Measurements from ENCODE around the gene NCOA1.

The NCOA1 gene

DNA sequence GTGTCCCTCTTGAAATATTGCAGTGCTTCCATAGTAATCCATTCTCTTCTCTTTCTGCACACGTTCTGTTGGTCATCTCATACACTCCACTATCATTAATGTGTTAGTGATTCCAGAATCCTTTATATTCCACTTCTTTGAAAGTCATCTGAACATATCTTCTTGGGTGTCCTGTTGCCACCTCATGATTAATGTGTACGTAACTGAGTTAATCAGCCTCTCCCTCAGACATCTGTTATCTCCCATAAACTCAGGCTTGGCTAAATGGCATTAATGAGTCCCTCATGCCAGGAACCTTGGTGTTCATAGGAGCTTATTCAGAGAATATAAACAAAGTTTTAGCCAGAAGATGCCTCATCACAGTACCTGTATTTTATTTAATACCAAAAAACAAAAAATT is 126.4 kb downstream of the NCOA1 start:
- TF ChIP-seq SUZ12 (IDR thresholded peaks at IDR 0.05; ENCODE audit: extremely low read depth, insufficient read depth, insufficient read length) (no peak), YY1 (IDR thresholded peaks at IDR 0.05; ENCODE audit: insufficient read depth, insufficient read length) (no peak), ZNF274 (IDR thresholded peaks at IDR 0.05; ENCODE audit: low read depth, low read length) (no peak)
- no peak for DNase-seq (ENCODE audit: low read depth, low spot score)
- Histone ChIP-seq H3K27me3 (ENCODE audit: insufficient read depth, insufficient read length) (no peaks in the 10 kb centered on the region), H3K4me3 (ENCODE audit: insufficient read length, low read depth) (no peak overlapping the region), H3K9me3 (ENCODE audit: insufficient read depth, low read length) (no peaks in the 10 kb centered on the region), H3K4me1 (ENCODE audit: insufficient read depth, insufficient read length) (peaks cover 5% of the 10 kb centered on the region), H3K36me3 (ENCODE audit: insufficient read depth, insufficient read length, low read length) (no peaks in the 10 kb centered on the region), H3K9ac (ENCODE audit: insufficient read length, low read depth) (no peak overlapping the region)

DNA sequence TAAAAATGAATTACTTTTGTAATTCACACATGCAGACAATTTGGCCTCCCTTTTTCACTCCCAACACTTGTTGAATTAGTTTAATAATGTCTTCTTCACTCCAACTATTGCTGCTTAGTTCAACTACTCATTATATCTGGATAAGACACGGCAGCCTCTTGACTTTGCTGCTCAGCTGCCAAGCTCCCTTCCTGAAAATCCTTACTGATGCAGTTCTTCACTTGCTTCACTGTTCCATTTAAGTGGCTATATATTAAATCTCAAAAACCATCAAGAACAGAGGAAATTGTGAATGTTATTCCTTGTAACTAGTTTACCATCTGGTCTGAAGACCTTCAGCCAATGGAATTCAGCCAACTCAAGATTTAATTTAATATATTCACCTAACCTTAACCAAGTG is 127.1 kb downstream of the NCOA1 start:
- Histone ChIP-seq H3K4me3 (ENCODE audit: insufficient read length, low read depth) (no peak overlapping the region), H3K4me1 (ENCODE audit: insufficient read depth, insufficient read length) (peaks cover 5% of the 10 kb centered on the region), H3K9me3 (ENCODE audit: insufficient read depth, low read length) (no peaks in the 10 kb centered on the region), H3K9ac (ENCODE audit: insufficient read length, low read depth) (no peak overlapping the region), H3K36me3 (ENCODE audit: insufficient read depth, insufficient read length, low read length) (no peaks in the 10 kb centered on the region), H3K27me3 (ENCODE audit: insufficient read depth, insufficient read length) (no peaks in the 10 kb centered on the region)
- no peak for TF ChIP-seq SUZ12 (IDR thresholded peaks at IDR 0.05; ENCODE audit: extremely low read depth, insufficient read depth, insufficient read length)
- no peak for TF ChIP-seq ZNF274 (IDR thresholded peaks at IDR 0.05; ENCODE audit: low read depth, low read length)
- no peak for TF ChIP-seq YY1 (IDR thresholded peaks at IDR 0.05; ENCODE audit: insufficient read depth, insufficient read length)
- no peak for DNase-seq (ENCODE audit: low read depth, low spot score)

DNA sequence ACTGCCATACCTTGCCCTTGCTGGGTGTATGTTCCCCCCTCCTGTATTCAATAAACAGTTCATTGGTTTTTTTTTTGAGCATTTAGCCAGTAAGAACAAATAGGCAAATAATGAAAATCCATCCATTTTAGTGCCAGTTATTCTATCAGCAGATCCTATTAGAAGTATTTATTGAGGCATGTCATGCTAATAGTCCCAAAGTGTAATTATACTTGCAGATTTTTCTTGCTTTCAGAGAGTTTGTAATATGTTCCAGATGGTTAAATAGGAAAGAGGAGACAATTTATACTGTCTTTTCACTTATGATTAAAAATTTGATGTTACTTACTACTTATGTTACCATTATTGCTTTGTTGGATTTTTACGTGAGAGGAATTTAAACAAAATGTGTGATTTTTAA is 127.6 kb downstream of the NCOA1 start:
- TF ChIP-seq ZNF274 (IDR thresholded peaks at IDR 0.05; ENCODE audit: low read depth, low read length) = no peak
- TF ChIP-seq YY1 (IDR thresholded peaks at IDR 0.05; ENCODE audit: insufficient read depth, insufficient read length) = no peak
- no peak for TF ChIP-seq SUZ12 (IDR thresholded peaks at IDR 0.05; ENCODE audit: extremely low read depth, insufficient read depth, insufficient read length)

DNA sequence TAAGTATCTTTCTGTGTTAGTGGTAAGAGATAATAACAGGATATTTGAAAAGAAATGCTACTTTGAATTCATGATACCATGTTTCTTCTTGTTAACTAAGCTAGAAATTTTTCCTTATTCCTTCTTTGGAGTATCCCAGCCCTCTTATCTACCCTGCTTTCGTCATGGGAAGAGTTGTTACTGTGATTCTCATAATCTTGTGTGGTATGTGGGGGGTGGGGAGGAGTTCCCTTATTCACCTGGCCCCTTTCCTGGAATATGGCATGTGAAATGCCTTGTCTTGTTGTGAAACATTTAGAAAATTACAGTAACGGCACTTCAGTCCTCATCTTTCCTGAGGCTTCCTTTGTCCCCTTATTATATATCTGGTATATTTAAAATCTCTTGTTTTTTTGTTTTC is 129.9 kb downstream of the NCOA1 start:
- H3K27me3 ChIP-seq (ENCODE audit: insufficient read depth, insufficient read length) = no peaks in the 10 kb centered on the region
- no peak overlapping the region for H3K4me3 ChIP-seq (ENCODE audit: insufficient read length, low read depth)
- no peak for TF ChIP-seq ZNF274 (IDR thresholded peaks at IDR 0.05; ENCODE audit: low read depth, low read length)
- TF ChIP-seq YY1 (IDR thresholded peaks at IDR 0.05; ENCODE audit: insufficient read depth, insufficient read length) = no peak
- no peak for TF ChIP-seq SUZ12 (IDR thresholded peaks at IDR 0.05; ENCODE audit: extremely low read depth, insufficient read depth, insufficient read length)
- no peaks in the 10 kb centered on the region for H3K4me1 ChIP-seq (ENCODE audit: insufficient read depth, insufficient read length)
- no peaks in the 10 kb centered on the region for H3K9me3 ChIP-seq (ENCODE audit: insufficient read depth, low read length)
- no peaks in the 10 kb centered on the region for H3K36me3 ChIP-seq (ENCODE audit: insufficient read depth, insufficient read length, low read length)
- no peak for DNase-seq (ENCODE audit: low read depth, low spot score)
- H3K9ac ChIP-seq (ENCODE audit: insufficient read length, low read depth) = no peak overlapping the region

More for the DNA sequence above, 127.6 kb downstream of the NCOA1 start:
- no peaks in the 10 kb centered on the region for H3K36me3 ChIP-seq (ENCODE audit: insufficient read depth, insufficient read length, low read length)
- no peaks in the 10 kb centered on the region for H3K9me3 ChIP-seq (ENCODE audit: insufficient read depth, low read length)
- no peak overlapping the region for H3K4me3 ChIP-seq (ENCODE audit: insufficient read length, low read depth)
- no peaks in the 10 kb centered on the region for H3K27me3 ChIP-seq (ENCODE audit: insufficient read depth, insufficient read length)
- no peak overlapping the region for H3K9ac ChIP-seq (ENCODE audit: insufficient read length, low read depth)
- DNase-seq (ENCODE audit: low read depth, low spot score) = no peak
- no peaks in the 10 kb centered on the region for H3K4me1 ChIP-seq (ENCODE audit: insufficient read depth, insufficient read length)

DNA sequence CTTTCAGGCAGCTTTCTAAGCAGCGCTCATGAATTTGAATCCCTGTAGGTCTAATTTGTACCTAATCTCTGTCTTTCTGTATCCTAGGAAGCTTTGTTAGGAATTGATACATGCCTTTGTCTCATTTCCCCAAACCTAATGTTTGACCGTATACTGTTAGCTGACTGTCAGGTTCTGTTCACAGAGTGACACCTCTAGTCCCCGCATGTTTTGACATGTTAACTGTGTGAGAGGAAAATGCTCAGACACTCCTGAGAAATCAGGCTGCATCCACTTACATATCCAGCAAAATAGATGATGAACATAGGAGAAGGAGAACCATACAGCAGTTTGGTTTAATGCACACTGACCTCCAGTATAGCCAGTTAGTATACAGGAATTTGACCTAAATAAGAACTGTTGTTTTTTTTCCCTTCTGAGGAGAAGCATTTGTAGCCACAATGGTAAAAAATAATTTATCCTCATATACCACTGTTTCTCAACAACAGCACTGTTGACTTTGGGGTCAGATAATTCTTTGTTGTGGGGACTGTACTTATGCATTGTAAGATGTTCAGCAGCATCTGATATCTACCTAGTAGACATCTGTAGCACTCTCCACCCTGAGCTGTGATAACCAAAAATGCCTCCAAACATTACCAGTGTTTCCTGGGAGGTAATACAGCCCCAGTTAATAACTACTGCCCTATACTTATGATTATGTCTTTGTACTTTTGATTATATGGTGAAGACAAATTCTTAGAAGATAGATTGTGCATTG is 130.9 kb downstream of the NCOA1 start:
- TF ChIP-seq SUZ12 (IDR thresholded peaks at IDR 0.05; ENCODE audit: extremely low read depth, insufficient read depth, insufficient read length) (no peak), ZNF274 (IDR thresholded peaks at IDR 0.05; ENCODE audit: low read depth, low read length) (no peak), YY1 (IDR thresholded peaks at IDR 0.05; ENCODE audit: insufficient read depth, insufficient read length) (no peak)
- no peaks in the 10 kb centered on the region for H3K9me3 ChIP-seq (ENCODE audit: insufficient read depth, low read length)
- no peak overlapping the region for H3K4me3 ChIP-seq (ENCODE audit: insufficient read length, low read depth)
- H3K9ac ChIP-seq (ENCODE audit: insufficient read length, low read depth) = no peak overlapping the region
- no peak for DNase-seq (ENCODE audit: low read depth, low spot score)
- H3K36me3 ChIP-seq (ENCODE audit: insufficient read depth, insufficient read length, low read length) = no peaks in the 10 kb centered on the region
- H3K27me3 ChIP-seq (ENCODE audit: insufficient read depth, insufficient read length) = no peaks in the 10 kb centered on the region
- H3K4me1 ChIP-seq (ENCODE audit: insufficient read depth, insufficient read length) = no peaks in the 10 kb centered on the region

DNA sequence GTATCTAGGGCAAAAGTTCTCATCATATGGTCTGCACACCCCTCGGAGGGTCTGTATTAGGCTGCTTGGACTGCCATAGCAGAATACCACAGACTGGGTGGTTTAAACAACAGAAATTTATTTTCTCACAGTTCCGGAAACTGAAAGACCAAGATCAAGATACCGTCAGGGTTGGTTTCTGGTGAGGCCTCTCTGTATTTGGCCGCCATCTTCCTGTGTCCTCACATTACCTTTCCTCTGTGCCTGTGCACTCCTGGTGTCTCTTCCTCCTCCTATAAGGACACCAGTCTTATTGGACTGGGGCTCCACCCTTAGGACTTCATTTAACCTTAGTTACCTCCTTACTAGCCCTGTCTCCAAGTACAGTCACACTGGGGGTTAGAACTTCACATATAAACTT is 132.5 kb downstream of the NCOA1 start:
- Histone ChIP-seq H3K9me3 (ENCODE audit: insufficient read depth, low read length) (no peaks in the 10 kb centered on the region), H3K9ac (ENCODE audit: insufficient read length, low read depth) (no peak overlapping the region), H3K27me3 (ENCODE audit: insufficient read depth, insufficient read length) (no peaks in the 10 kb centered on the region), H3K4me1 (ENCODE audit: insufficient read depth, insufficient read length) (no peaks in the 10 kb centered on the region), H3K36me3 (ENCODE audit: insufficient read depth, insufficient read length, low read length) (no peaks in the 10 kb centered on the region), H3K4me3 (ENCODE audit: insufficient read length, low read depth) (no peak overlapping the region)
- no peak for DNase-seq (ENCODE audit: low read depth, low spot score)
- TF ChIP-seq YY1 (IDR thresholded peaks at IDR 0.05; ENCODE audit: insufficient read depth, insufficient read length) = no peak
- TF ChIP-seq ZNF274 (IDR thresholded peaks at IDR 0.05; ENCODE audit: low read depth, low read length) = no peak
- TF ChIP-seq SUZ12 (IDR thresholded peaks at IDR 0.05; ENCODE audit: extremely low read depth, insufficient read depth, insufficient read length) = no peak

DNA sequence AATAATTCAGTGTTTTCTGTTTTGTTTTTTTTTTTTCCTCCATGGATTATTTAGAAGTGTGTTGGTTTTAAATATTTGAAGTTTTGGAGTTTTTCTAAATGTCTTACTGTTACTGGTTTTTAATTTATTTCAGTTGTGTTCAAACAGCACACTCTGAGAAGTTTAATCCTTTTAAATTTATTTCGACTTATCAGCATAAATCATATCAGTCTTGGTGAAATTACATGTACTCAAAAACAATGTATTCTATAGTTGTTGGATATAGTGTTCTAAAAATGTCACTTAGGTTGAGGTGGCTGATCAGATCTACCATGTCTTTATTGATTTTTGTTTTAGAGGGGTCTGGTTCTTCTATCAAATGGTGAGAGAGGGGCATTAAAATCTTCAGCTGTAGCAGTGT is 134.7 kb downstream of the NCOA1 start:
- Histone ChIP-seq H3K9me3 (ENCODE audit: insufficient read depth, low read length) (no peaks in the 10 kb centered on the region), H3K36me3 (ENCODE audit: insufficient read depth, insufficient read length, low read length) (no peaks in the 10 kb centered on the region), H3K9ac (ENCODE audit: insufficient read length, low read depth) (no peak overlapping the region), H3K27me3 (ENCODE audit: insufficient read depth, insufficient read length) (no peaks in the 10 kb centered on the region), H3K4me1 (ENCODE audit: insufficient read depth, insufficient read length) (no peaks in the 10 kb centered on the region), H3K4me3 (ENCODE audit: insufficient read length, low read depth) (no peak overlapping the region)
- no peak for DNase-seq (ENCODE audit: low read depth, low spot score)
- no peak for TF ChIP-seq SUZ12 (IDR thresholded peaks at IDR 0.05; ENCODE audit: extremely low read depth, insufficient read depth, insufficient read length)
- TF ChIP-seq YY1 (IDR thresholded peaks at IDR 0.05; ENCODE audit: insufficient read depth, insufficient read length) = no peak
- no peak for TF ChIP-seq ZNF274 (IDR thresholded peaks at IDR 0.05; ENCODE audit: low read depth, low read length)

Data from NT2/D1 (cell line).